SK-N-SH (cell line): ENCODE measurements around the gene TIMM29. TPM values are rescaled to one million over a fixed set of nuclear protein-coding genes. Genes with fewer than 3 reads are reported as not detected.

Experiments used
- CTCF ChIA-PET: fragments of 300-600, 350-600 bp; formaldehyde crosslinking; extraction: SDS; loops from one replicate; lab custom pipeline; 2021; lab: Yijun Ruan, JAX
- POLR2A ChIA-PET: fragments of 350-600 bp; sonication (Branson Sonifier 250); formaldehyde crosslinking; extraction: SDS; loops from one replicate; lab custom pipeline; 2020; ENCODE audit warnings: antibody characterized with exemption, inconsistent platforms; lab: Yijun Ruan, JAX
- DNase-seq: peaks from one replicate; pipeline ENCODE4 v3.0.0; 2012
- H2AFZ ChIP-seq: fragments of 200-600 bp; sonication (generic); 2 replicates; pipeline ENCODE4 v1.8.1; 2016; ENCODE audit warnings: antibody characterized with exemption, mild to moderate bottlenecking, low read depth
- H3F3A ChIP-seq: fragments of 200-600 bp; sonication (generic); replicated peaks from 2 replicates; pipeline ENCODE3; 2016; ENCODE audit warnings: antibody characterized with exemption, mild to moderate bottlenecking; ENCODE audit not compliant: insufficient read depth
- H3K27ac ChIP-seq, 2 experiments: fragments of 200-500 bp in 1 of 2; fragments of 200-600 bp in 1 of 2; sonication (Bioruptor generic) in 1 of 2; sonication (generic), shearing (Covaris generic) in 1 of 2; 2 replicates each; pipeline versions ENCODE4 v1.5.1 to v1.6.1; 2014 to 2016; ENCODE audit warnings: low read depth in 2 of 2, inconsistent platforms in 1 of 2, low read length in 1 of 2, mild to moderate bottlenecking in 1 of 2, mixed read lengths in 1 of 2
- H3K27me3 ChIP-seq: fragments of 200-600 bp; sonication (generic), shearing (Covaris generic); 2 replicates; pipeline ENCODE4 v1.6.1; 2016; ENCODE audit warnings: mixed run types; ENCODE audit not compliant: insufficient read depth
- H3K36me3 ChIP-seq, 2 experiments: fragments of 200-500 bp in 1 of 2; fragments of 200-600 bp in 1 of 2; sonication (Bioruptor generic) in 1 of 2; sonication (generic) in 1 of 2; replicated peaks in 1 of 2; 2 replicates each; pipeline versions ENCODE3 to v1.5.1; 2014 to 2016; ENCODE audit warnings: low read length in 1 of 2, mild to moderate bottlenecking in 1 of 2; ENCODE audit not compliant: insufficient read depth in 2 of 2, control insufficient read depth in 1 of 2
- H3K4me1 ChIP-seq, 2 experiments: fragments of 200-500 bp in 1 of 2; fragments of 200-600 bp in 1 of 2; sonication (Bioruptor generic) in 1 of 2; sonication (generic), shearing (Covaris generic) in 1 of 2; 2 replicates each; pipeline versions ENCODE4 v1.5.1 to v1.6.1; 2014 to 2016; ENCODE audit warnings: low read depth in 1 of 2, low read length in 1 of 2, mixed run types in 1 of 2; ENCODE audit not compliant: insufficient read depth in 2 of 2, control insufficient read depth in 1 of 2
- H3K4me2 ChIP-seq: fragments of 200-600 bp; sonication (generic), shearing (Covaris generic); 2 replicates; pipeline ENCODE4 v1.6.1; 2017; ENCODE audit warnings: mixed run types
- H3K4me3 ChIP-seq, 2 experiments: fragments of 200-500 bp in 1 of 2; fragments of 200-600 bp in 1 of 2; sonication (Bioruptor generic) in 1 of 2; sonication (generic), shearing (Covaris generic) in 1 of 2; 2 replicates each; pipeline versions ENCODE4 v1.5.1 to v1.8.1; 2014 to 2016; ENCODE audit warnings: low read depth in 2 of 2, inconsistent platforms in 1 of 2, low read length in 1 of 2, mild to moderate bottlenecking in 1 of 2, mixed read lengths in 1 of 2, moderate library complexity in 1 of 2
- H3K79me2 ChIP-seq: fragments of 200-600 bp; sonication (generic); 2 replicates; pipeline ENCODE4 v1.8.1; 2017; ENCODE audit warnings: mild to moderate bottlenecking; ENCODE audit not compliant: insufficient read depth
- H3K9ac ChIP-seq: fragments of 200-600 bp; sonication (generic); 2 replicates; pipeline ENCODE4 v1.6.1; 2017; ENCODE audit warnings: mixed run types
- H3K9me2 ChIP-seq: fragments of 200-600 bp; sonication (generic); 2 replicates; pipeline ENCODE4 v1.6.1; 2017; ENCODE audit warnings: mixed run types
- H3K9me3 ChIP-seq: fragments of 200-600 bp; sonication (generic); 2 replicates; pipeline ENCODE4 v1.6.1; 2017; ENCODE audit warnings: mixed run types, mild to moderate bottlenecking, moderate library complexity
- H4K20me1 ChIP-seq: fragments of 200-600 bp; sonication (generic); 2 replicates; pipeline ENCODE4 v1.6.1; 2017; ENCODE audit warnings: mild to moderate bottlenecking, mixed run types; ENCODE audit not compliant: insufficient read depth
- CHD2 ChIP-seq: fragments of 150-350 bp; IDR thresholded peaks from 2 replicates; pipeline ENCODE4 v1.6.1; 2018; ENCODE audit warnings: low read length; ENCODE audit not compliant: partially characterized antibody
- FOSL2 ChIP-seq: IDR thresholded peaks from 2 replicates; pipeline ENCODE4 v1.4.0; 2012; ENCODE audit warnings: low read depth, mild to moderate bottlenecking, moderate library complexity, borderline replicate concordance
- IRF3 ChIP-seq: fragments of 150-350 bp; IDR thresholded peaks from 2 replicates; pipeline ENCODE4 v1.6.1; 2016; ENCODE audit warnings: mild to moderate bottlenecking, low read depth, low read length
- JUND ChIP-seq: IDR thresholded peaks from 2 replicates; pipeline ENCODE4 v1.4.0; 2012
- MEF2A ChIP-seq: IDR thresholded peaks from 2 replicates; pipeline ENCODE4 v1.4.0; 2012; ENCODE audit warnings: low read depth, borderline replicate concordance
- NFIC ChIP-seq: IDR thresholded peaks from 2 replicates; pipeline ENCODE4 v1.4.0; 2012; ENCODE audit warnings: borderline replicate concordance
- RAD21 ChIP-seq: IDR thresholded peaks from 2 replicates; pipeline ENCODE4 v1.6.1; 2012; ENCODE audit warnings: mild to moderate bottlenecking, low read length
- RCOR1 ChIP-seq: fragments of 150-350 bp; IDR thresholded peaks from 2 replicates; pipeline ENCODE4 v1.6.1; 2017; ENCODE audit warnings: antibody characterized with exemption, low read length
- RFX5 ChIP-seq: IDR thresholded peaks from 2 replicates; pipeline ENCODE4 v1.6.1; 2012; ENCODE audit warnings: mild to moderate bottlenecking, improper control_type of control experiment, low read length
- RXRA ChIP-seq: IDR thresholded peaks from 2 replicates; pipeline ENCODE4 v1.4.0; 2012; ENCODE audit warnings: low read depth, mild to moderate bottlenecking, borderline replicate concordance
- SIN3A ChIP-seq: IDR thresholded peaks from 2 replicates; pipeline ENCODE4 v1.6.1; 2012; ENCODE audit warnings: low read depth, mild to moderate bottlenecking, low read length, moderate library complexity, borderline replicate concordance
- SMC3 ChIP-seq: IDR thresholded peaks from 2 replicates; pipeline ENCODE4 v1.6.1; 2012; ENCODE audit warnings: low read depth, low read length, improper control_type of control experiment
- TEAD4 ChIP-seq: IDR thresholded peaks from 2 replicates; pipeline ENCODE4 v1.4.0; 2012; ENCODE audit warnings: mild to moderate bottlenecking, borderline replicate concordance; ENCODE audit not compliant: insufficient read depth
- YY1 ChIP-seq: IDR thresholded peaks from 2 replicates; pipeline ENCODE4 v1.4.0; 2012; ENCODE audit warnings: low read depth, mild to moderate bottlenecking
- ZBTB33 ChIP-seq: IDR thresholded peaks from 2 replicates; pipeline ENCODE4 v1.4.0; 2012; ENCODE audit warnings: low read depth, borderline replicate concordance
- WGBS: methylation state at CpG from one replicate; pipeline ENCODE4 v1.1.6; 2017; ENCODE audit warnings: low lambda C conversion rate; 5-methylcytosine and 5-hydroxymethylcytosine counted together
- polyA plus RNA-seq, 3 experiments: library from polyadenylated mRNA; depleted of rRNA; stranded (reverse); fragments of >200 nt; gene quantifications; 2 replicates each; pipeline ENCODE4 v1.2.3, GENCODE V29; 2012
- TF ChIP-seq, protein P1 (sequence below): IDR thresholded peaks from 2 replicates; pipeline ENCODE4; 2012
- TF ChIP-seq, protein P2 (sequence below): IDR thresholded peaks from 2 replicates; pipeline ENCODE4 v1.4.0; 2012; ENCODE audit warnings: low read depth
- TF ChIP-seq, protein P3 (sequence below): IDR thresholded peaks from 2 replicates; pipeline ENCODE4 v1.4.0; 2012; ENCODE audit warnings: low read depth, borderline replicate concordance
- TF ChIP-seq, protein P4 (sequence below): IDR thresholded peaks from 2 replicates; pipeline ENCODE4 v1.6.1; 2012; ENCODE audit warnings: mild to moderate bottlenecking, low read depth, low read length, moderate library complexity

TIMM29 gene
- polyA plus RNA-seq, 1 of the 3 experiments (the other 2 are of a cell fraction): 12.5 TPM

- TF ChIP-seq, protein P1, sequence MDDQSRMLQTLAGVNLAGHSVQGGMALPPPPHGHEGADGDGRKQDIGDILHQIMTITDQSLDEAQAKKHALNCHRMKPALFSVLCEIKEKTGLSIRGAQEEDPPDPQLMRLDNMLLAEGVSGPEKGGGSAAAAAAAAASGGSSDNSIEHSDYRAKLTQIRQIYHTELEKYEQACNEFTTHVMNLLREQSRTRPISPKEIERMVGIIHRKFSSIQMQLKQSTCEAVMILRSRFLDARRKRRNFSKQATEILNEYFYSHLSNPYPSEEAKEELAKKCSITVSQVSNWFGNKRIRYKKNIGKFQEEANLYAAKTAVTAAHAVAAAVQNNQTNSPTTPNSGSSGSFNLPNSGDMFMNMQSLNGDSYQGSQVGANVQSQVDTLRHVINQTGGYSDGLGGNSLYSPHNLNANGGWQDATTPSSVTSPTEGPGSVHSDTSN: no peak
- TF ChIP-seq, protein P2, sequence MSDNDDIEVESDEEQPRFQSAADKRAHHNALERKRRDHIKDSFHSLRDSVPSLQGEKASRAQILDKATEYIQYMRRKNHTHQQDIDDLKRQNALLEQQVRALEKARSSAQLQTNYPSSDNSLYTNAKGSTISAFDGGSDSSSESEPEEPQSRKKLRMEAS: no peak
Observed at GRCh38 chr19:10911579-10912363, 16.8 kb upstream of the TIMM29 start (continued).

DNA sequence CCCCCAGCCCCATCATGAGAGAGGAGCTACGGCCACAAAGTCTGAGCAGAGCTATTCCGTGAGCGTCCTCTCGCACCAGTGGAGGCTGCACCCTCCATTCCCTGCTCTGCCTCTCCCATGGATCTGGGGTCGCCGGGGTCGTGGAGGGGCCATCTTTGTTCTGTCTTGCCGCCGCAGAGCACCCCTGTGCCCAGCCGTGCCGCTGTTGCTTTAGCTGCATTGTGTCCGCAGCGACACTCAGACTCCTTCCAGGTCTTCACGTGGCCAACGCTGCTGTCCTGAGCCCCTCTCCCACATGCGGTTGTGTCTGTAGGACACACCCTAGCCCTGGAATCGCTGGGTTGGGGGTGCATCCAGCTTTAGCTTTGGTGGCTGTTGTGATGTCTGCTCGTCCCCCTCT, 16.0 kb upstream of the TIMM29 start:
- no peak overlapping the region for H3K9ac ChIP-seq
- no peaks in the 10 kb centered on the region for H3K9me3 ChIP-seq
- no peaks in the 10 kb centered on the region for H3K27me3 ChIP-seq
- peaks cover 9 to 34% of the 10 kb centered on the region in 2 experiments for H3K36me3 ChIP-seq
- 94% methylated on average over 16 of the region's 18 CpGs for WGBS
- CTCF ChIA-PET: interaction anchor here (0.8 to 0.9 kb wide), 2 partner anchors 40 to 42 kb away, joined by 3 read pairs; no protein-coding TSS in a partner anchor
- POLR2A ChIA-PET: no interaction called here
- H3K4me3 ChIP-seq: no peak overlapping the region
- H3K79me2 ChIP-seq: no peaks in the 10 kb centered on the region
- DNase-seq: no peak
- H2AFZ ChIP-seq: no peak overlapping the region
- H3F3A ChIP-seq: peaks cover 4% of the 10 kb centered on the region
- peaks cover 7% of the 10 kb centered on the region; the same call in 1 of the 2 replicates for H4K20me1 ChIP-seq
- no peak overlapping the region for H3K4me2 ChIP-seq
- H3K4me1 ChIP-seq: peaks cover 4 to 17% of the 10 kb centered on the region in 2 experiments; a peak in 3 of 4 replicates
- no peak overlapping the region for H3K27ac ChIP-seq
- no peak for TF ChIP-seq IRF3
- TF ChIP-seq, protein P3, sequence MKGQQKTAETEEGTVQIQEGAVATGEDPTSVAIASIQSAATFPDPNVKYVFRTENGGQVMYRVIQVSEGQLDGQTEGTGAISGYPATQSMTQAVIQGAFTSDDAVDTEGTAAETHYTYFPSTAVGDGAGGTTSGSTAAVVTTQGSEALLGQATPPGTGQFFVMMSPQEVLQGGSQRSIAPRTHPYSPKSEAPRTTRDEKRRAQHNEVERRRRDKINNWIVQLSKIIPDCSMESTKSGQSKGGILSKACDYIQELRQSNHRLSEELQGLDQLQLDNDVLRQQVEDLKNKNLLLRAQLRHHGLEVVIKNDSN: no peak
- no peak for TF ChIP-seq RXRA
- TF ChIP-seq MEF2A: no peak
- TF ChIP-seq CHD2: no peak
- no peak for TF ChIP-seq RAD21
- no peak for TF ChIP-seq JUND
- TF ChIP-seq RCOR1: no peak
- TF ChIP-seq TEAD4: no peak
- TF ChIP-seq RFX5: no peak
- TF ChIP-seq, protein P4, sequence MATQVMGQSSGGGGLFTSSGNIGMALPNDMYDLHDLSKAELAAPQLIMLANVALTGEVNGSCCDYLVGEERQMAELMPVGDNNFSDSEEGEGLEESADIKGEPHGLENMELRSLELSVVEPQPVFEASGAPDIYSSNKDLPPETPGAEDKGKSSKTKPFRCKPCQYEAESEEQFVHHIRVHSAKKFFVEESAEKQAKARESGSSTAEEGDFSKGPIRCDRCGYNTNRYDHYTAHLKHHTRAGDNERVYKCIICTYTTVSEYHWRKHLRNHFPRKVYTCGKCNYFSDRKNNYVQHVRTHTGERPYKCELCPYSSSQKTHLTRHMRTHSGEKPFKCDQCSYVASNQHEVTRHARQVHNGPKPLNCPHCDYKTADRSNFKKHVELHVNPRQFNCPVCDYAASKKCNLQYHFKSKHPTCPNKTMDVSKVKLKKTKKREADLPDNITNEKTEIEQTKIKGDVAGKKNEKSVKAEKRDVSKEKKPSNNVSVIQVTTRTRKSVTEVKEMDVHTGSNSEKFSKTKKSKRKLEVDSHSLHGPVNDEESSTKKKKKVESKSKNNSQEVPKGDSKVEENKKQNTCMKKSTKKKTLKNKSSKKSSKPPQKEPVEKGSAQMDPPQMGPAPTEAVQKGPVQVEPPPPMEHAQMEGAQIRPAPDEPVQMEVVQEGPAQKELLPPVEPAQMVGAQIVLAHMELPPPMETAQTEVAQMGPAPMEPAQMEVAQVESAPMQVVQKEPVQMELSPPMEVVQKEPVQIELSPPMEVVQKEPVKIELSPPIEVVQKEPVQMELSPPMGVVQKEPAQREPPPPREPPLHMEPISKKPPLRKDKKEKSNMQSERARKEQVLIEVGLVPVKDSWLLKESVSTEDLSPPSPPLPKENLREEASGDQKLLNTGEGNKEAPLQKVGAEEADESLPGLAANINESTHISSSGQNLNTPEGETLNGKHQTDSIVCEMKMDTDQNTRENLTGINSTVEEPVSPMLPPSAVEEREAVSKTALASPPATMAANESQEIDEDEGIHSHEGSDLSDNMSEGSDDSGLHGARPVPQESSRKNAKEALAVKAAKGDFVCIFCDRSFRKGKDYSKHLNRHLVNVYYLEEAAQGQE: no peak
- no peak for TF ChIP-seq YY1
- TF ChIP-seq ZBTB33: no peak
- no peak for TF ChIP-seq SIN3A
- TF ChIP-seq FOSL2: no peak
- no peak for TF ChIP-seq SMC3
- TF ChIP-seq, protein P2: no peak
- no peak for TF ChIP-seq NFIC
- H3K9me2 ChIP-seq: no peaks in the 10 kb centered on the region
